Small intestine (tissue), 7 donors: Measurements from ENCODE around the gene RPS6KA2. TPM values are rescaled to one million over a fixed set of nuclear protein-coding genes. Genes with fewer than 3 reads are reported as not detected.

ENCODE experiments used
- DNase-seq, 2 donors: peaks; one replicate each; pipeline versions ENCODE4 v3.0.0 to v3.0.0-alpha.2; 2013
- FAIRE-seq: peaks from 2 replicates; lab custom pipeline; 2012; peaks lifted over from hg19 to GRCh38; lab: Jason Lieb, UNC
- H3K27ac ChIP-seq, 3 donors: one replicate each; pipeline ENCODE4 v1.5.1; 2013; ENCODE audit warnings: low read length in 2 of 3, mild to moderate bottlenecking in 2 of 3, control low read depth in 1 of 3, inconsistent platforms in 1 of 3, low read depth in 1 of 3, moderate library complexity in 1 of 3
- H3K27me3 ChIP-seq, 3 donors: one replicate each; pipeline ENCODE4 v1.6.1; 2013; ENCODE audit warnings: low read length in 3 of 3, inconsistent platforms in 1 of 3; ENCODE audit not compliant: control insufficient read depth in 3 of 3, insufficient read depth in 3 of 3
- H3K36me3 ChIP-seq, 3 donors: one replicate each; pipeline ENCODE4 v1.6.1; 2013; ENCODE audit warnings: low read length in 3 of 3, inconsistent platforms in 1 of 3, low read depth in 1 of 3, mild to moderate bottlenecking in 1 of 3, moderate library complexity in 1 of 3; ENCODE audit not compliant: control insufficient read depth in 3 of 3, insufficient read depth in 2 of 3
- H3K4me1 ChIP-seq, 3 donors: one replicate each; pipeline ENCODE4 v1.6.1; 2013; ENCODE audit warnings: low read length in 2 of 3, inconsistent platforms in 1 of 3, low read depth in 1 of 3, mild to moderate bottlenecking in 1 of 3, moderate library complexity in 1 of 3; ENCODE audit not compliant: control insufficient read depth in 3 of 3, insufficient read depth in 2 of 3
- H3K4me3 ChIP-seq, 3 donors: one replicate each; pipeline ENCODE4 v1.5.1; 2013; ENCODE audit warnings: low read length in 3 of 3, control low read depth in 1 of 3, inconsistent platforms in 1 of 3, low read depth in 1 of 3, mild to moderate bottlenecking in 1 of 3, moderate library complexity in 1 of 3
- H3K9me3 ChIP-seq, 2 donors: one replicate each; pipeline ENCODE4 v1.6.1; 2013; ENCODE audit warnings: low read depth in 1 of 2, low read length in 1 of 2; ENCODE audit not compliant: control insufficient read depth in 2 of 2, insufficient read depth in 1 of 2
- WGBS, 3 donors: extraction: QIAGEN DNeasy Blood & Tissue Kit; methylation state at CpG; one replicate each; pipeline ENCODE4 v1.1.7; 2013; 5-methylcytosine and 5-hydroxymethylcytosine counted together
- polyA plus RNA-seq, 4 donors: library from polyadenylated mRNA; stranded (reverse) in 3 of 4; unstranded in 1 of 4; fragments of 200-250 nt in 3 of 4; fragments of 120-200 nt in 1 of 4; gene quantifications; one replicate each; pipeline versions ENCODE4 v1.2.1 to v1.2.3, GENCODE V29; 2013
- donor health status: healthy with polysubstance abuse.
- donor health status: control.
- donor health status: control.
- donor health status: Bipolar disorder and iron deficiency.
- donor health status: healthy.

RPS6KA2 gene
- polyA plus RNA-seq, 4 donors: 3.1 to 21.9 (median 7.3) TPM

- WGBS, 3 donors: 90 to 94% (median 91%) methylated on average over 17 of the region's 17 CpGs
- FAIRE-seq: no peak
Measured at GRCh38 chr6:166580076-166581050, 46.7 kb downstream of the RPS6KA2 start.

GRCh38 chr6:166579237-166579850 is 47.7 kb downstream of the RPS6KA2 start:
- Histone ChIP-seq H3K27me3 (no peaks in the 10 kb centered on the region), H3K4me3 (no peak overlapping the region), H3K27ac (no peak overlapping the region), H3K36me3 (no peaks in the 10 kb centered on the region), H3K9me3 (no peaks in the 10 kb centered on the region), H3K4me1 (peaks cover 0 to 2% (median 0%) of the 10 kb centered on the region in 3 donors)
- 75 to 81% (median 79%) methylated on average over 9 of the region's 9 CpGs for WGBS, 3 donors
- DNase-seq (no peak), FAIRE-seq (no peak)

More at GRCh38 chr6:166580076-166581050, 46.7 kb downstream of the RPS6KA2 start:
- Histone ChIP-seq H3K4me3 (no peak overlapping the region), H3K4me1 (peaks cover 0 to 5% (median 0%) of the 10 kb centered on the region in 3 donors), H3K27ac (no peak overlapping the region), H3K27me3 (no peaks in the 10 kb centered on the region), H3K9me3 (no peaks in the 10 kb centered on the region), H3K36me3 (no peaks in the 10 kb centered on the region)
- DNase-seq: no peak

DNA sequence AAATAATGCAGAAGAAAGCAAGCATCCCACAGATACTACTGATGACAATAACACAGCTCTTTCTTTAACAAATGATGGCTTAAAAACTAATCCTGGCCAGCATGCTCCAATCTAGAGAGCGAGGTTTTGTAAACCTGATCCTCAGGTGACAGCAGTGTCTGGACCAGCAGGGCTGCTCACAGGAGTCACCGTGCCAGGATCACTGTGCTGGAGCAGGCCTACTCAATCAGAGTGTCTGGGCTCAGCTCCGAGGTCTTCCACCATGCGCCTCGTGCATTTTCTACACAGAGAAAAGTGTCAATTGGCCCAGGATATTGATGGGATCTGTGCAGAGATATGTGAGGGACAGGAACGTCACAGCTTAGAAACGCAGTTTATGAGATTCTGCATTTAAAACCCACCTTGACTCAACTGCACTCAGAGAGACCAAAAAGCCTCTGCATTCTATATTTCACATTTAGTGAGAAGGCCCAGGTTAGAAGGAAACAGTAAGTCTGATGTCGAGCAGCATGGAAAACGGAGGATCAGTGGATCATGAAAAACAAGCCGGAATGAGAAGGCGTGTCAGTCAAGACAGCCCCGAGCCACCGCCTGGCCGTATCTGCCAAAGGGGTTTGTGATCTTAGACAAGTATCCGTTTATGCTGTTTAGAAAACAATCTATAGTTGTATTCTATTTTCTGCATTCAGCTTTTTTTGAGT is 48.4 kb downstream of the RPS6KA2 start:
- no peak overlapping the region for H3K27ac ChIP-seq
- H3K36me3 ChIP-seq: no peaks in the 10 kb centered on the region
- peaks cover 0 to 2% (median 0%) of the 10 kb centered on the region in 3 donors for H3K4me1 ChIP-seq
- no peaks in the 10 kb centered on the region for H3K27me3 ChIP-seq
- FAIRE-seq (no peak), DNase-seq (no peak)
- no peaks in the 10 kb centered on the region for H3K9me3 ChIP-seq
- 88 to 96% (median 93%) methylated on average over 15 of the region's 15 CpGs for WGBS, 3 donors
- no peak overlapping the region for H3K4me3 ChIP-seq

DNA sequence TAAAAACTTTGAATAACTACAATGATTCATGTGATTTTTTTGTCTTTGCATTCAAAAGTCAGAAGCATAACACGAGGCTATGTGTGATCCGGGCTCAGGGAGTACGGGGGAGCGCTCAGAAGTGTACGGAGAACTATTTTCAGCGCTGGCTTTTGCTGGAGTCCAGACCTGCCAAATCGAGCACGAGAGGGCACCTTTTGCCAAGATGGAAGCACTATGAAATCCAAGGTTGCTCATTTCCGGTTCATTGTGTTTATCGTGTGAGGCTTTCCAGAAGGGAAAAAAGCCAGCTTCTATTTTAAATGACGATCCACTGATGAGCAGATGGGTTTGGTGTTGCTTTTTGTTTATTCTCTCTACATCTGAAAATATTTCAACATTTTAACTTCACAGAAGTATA is 51.8 kb downstream of the RPS6KA2 start:
- peaks cover 0 to 2% (median 0%) of the 10 kb centered on the region in 3 donors for H3K4me1 ChIP-seq
- FAIRE-seq: no peak
- H3K27ac ChIP-seq: peak overlapping the region in 1 of 3 donors; percentile 64
- H3K27me3 ChIP-seq: no peaks in the 10 kb centered on the region
- 61 to 93% (median 92%) methylated on average over 11 of the region's 11 CpGs for WGBS, 3 donors
- no peaks in the 10 kb centered on the region for H3K9me3 ChIP-seq
- no peak for DNase-seq
- no peaks in the 10 kb centered on the region for H3K36me3 ChIP-seq
- no peak overlapping the region for H3K4me3 ChIP-seq

DNA sequence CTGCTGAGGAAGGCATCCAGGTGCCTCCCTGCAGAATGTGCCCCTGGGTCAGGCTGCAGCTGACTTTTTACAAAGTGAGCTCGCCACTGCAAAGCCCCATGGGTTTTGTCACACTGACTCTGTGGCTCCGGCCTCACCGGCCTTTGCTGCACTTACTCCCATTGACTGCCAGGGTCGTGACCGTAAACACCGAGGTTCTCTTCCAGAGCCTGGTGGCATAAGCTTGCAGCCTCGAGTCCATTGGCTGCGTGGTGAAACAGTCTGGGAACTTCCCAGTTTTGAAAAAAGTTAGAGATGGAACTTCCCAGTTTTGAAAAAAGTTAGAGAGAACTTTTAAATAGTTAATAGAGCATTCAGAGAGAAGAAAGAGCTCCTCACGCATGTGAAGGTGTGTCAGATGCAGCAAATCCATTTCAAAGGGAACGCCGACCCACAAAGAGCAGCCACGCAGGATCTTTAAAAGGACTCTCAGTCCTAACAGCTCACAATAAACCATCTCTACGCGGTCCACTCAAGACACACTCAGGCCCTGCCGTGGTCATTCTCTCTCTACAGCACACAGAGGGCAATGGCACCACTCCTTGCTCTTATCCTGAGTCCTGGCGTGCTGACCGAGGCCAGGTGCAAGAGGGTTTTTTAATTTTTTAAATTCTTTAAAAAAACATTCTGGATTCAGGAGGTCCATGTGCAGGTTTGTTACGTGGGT is 53.4 kb downstream of the RPS6KA2 start:
- WGBS, 3 donors: 84 to 87% (median 85%) methylated on average over 18 of the region's 18 CpGs
- FAIRE-seq: no peak

GRCh38 chr6:166572370-166573261 is 54.4 kb downstream of the RPS6KA2 start:
- Histone ChIP-seq H3K27me3 (no peaks in the 10 kb centered on the region), H3K9me3 (no peaks in the 10 kb centered on the region), H3K4me1 (no peaks in the 10 kb centered on the region), H3K4me3 (no peak overlapping the region), H3K27ac (peak overlapping the region in 2 of 3 donors; percentile 0 to 78), H3K36me3 (no peaks in the 10 kb centered on the region)
- WGBS, 3 donors: 67 to 84% (median 76%) methylated on average over 18 of the region's 18 CpGs
- FAIRE-seq (no peak), DNase-seq (peak; percentile 6 to 16)

More for the DNA sequence above, 53.4 kb downstream of the RPS6KA2 start:
- no peaks in the 10 kb centered on the region for H3K9me3 ChIP-seq
- no peaks in the 10 kb centered on the region for H3K4me1 ChIP-seq
- no peaks in the 10 kb centered on the region for H3K27me3 ChIP-seq
- DNase-seq: no peak
- H3K36me3 ChIP-seq: no peaks in the 10 kb centered on the region
- no peak overlapping the region for H3K4me3 ChIP-seq
- no peak overlapping the region for H3K27ac ChIP-seq

GRCh38 chr6:166570929-166571713 is 55.9 kb downstream of the RPS6KA2 start:
- FAIRE-seq (no peak), DNase-seq (no peak)
- Histone ChIP-seq H3K4me3 (no peak overlapping the region), H3K36me3 (peaks cover 0 to 2% (median 0%) of the 10 kb centered on the region in 3 donors), H3K27ac (peak overlapping the region in 1 of 3 donors; percentile 24), H3K9me3 (no peaks in the 10 kb centered on the region), H3K4me1 (no peaks in the 10 kb centered on the region), H3K27me3 (no peaks in the 10 kb centered on the region)
- 85 to 88% (median 87%) methylated on average over 22 of the region's 22 CpGs for WGBS, 3 donors
